AG04450 (cell line): ENCODE results near the gene ELF4. TPM values are rescaled to one million over a fixed set of nuclear protein-coding genes. Genes with fewer than 3 reads are reported as not detected.

Experiments
- CTCF ChIA-PET: fragments of 300-600, 350-600 bp; formaldehyde crosslinking; extraction: SDS; loops from one replicate; lab custom pipeline; 2022; ENCODE audit warnings: antibody characterized with exemption, inconsistent platforms; lab: Charles Lee
- POLR2A ChIA-PET: fragments of 350-600 bp; formaldehyde crosslinking; extraction: SDS; loops from one replicate; lab custom pipeline; 2021; ENCODE audit warnings: antibody characterized with exemption, inconsistent platforms; lab: Yijun Ruan, JAX
- DNase-seq: peaks from one replicate; pipeline ENCODE4 v3.0.0-alpha.2; 2011; ENCODE audit warnings: low read depth, low spot score
- H3K27ac ChIP-seq: one replicate; pipeline ENCODE4 v1.5.1; 2012; ENCODE audit warnings: low read depth, low read length, control low read depth
- H3K27me3 ChIP-seq: one replicate; pipeline ENCODE4 v1.6.0; 2012; ENCODE audit warnings: low read length; ENCODE audit not compliant: control insufficient read depth, insufficient read depth
- H3K4me3 ChIP-seq: 2 replicates; pipeline ENCODE4 v1.5.1; 2011; ENCODE audit warnings: mild to moderate bottlenecking, low read depth, low read length, control low read depth
- H3K9me3 ChIP-seq: 2 replicates; pipeline ENCODE4 v1.5.1; 2012; ENCODE audit warnings: low read length; ENCODE audit not compliant: control insufficient read depth, insufficient read depth
- CTCF ChIP-seq: IDR thresholded peaks from 2 replicates; pipeline ENCODE4 v1.5.1; 2011; ENCODE audit warnings: low read depth, low read length, control low read depth, inconsistent platforms
- polyA plus RNA-seq: library from polyadenylated mRNA; depleted of rRNA; stranded (reverse); fragments of >200 nt; gene quantifications from 2 replicates; pipeline ENCODE4 v1.2.3, GENCODE V29; 2011

ELF4 gene
- polyA plus RNA-seq, 1 experiment: 17.7 TPM

- ChIA-PET CTCF (interaction anchor here (0.7 kb wide), 1 partner anchor 37 kb away, joined by 3 read pairs; no protein-coding TSS in a partner anchor), POLR2A (interaction anchor here (0.7 kb wide), 1 partner anchor 15 kb away, joined by 3 read pairs; no protein-coding TSS in a partner anchor)
- no peak overlapping the region for H3K27ac ChIP-seq
- no peak overlapping the region for H3K4me3 ChIP-seq
- no peak for DNase-seq
- TF ChIP-seq CTCF: no peak
- H3K9me3 ChIP-seq: no peaks in the 10 kb centered on the region
- H3K27me3 ChIP-seq: no peaks in the 10 kb centered on the region
These were observed 12.6 kb downstream of the ELF4 start for GRCh38 chrX:130097507-130098209.

- no peak overlapping the region for H3K4me3 ChIP-seq
- DNase-seq: no peak
- ChIA-PET CTCF (no interaction called here), POLR2A (no interaction called here)
- H3K27me3 ChIP-seq: no peaks in the 10 kb centered on the region
- no peak for TF ChIP-seq CTCF
- no peaks in the 10 kb centered on the region for H3K9me3 ChIP-seq
- no peak overlapping the region for H3K27ac ChIP-seq
These were observed 14.9 kb downstream of the ELF4 start for GRCh38 chrX:130095249-130096030.

- Histone ChIP-seq H3K27me3 (no peaks in the 10 kb centered on the region), H3K9me3 (no peaks in the 10 kb centered on the region), H3K4me3 (no peak overlapping the region), H3K27ac (no peak overlapping the region)
- POLR2A ChIA-PET: no interaction called here
- TF ChIP-seq CTCF: no peak
- DNase-seq: no peak
- CTCF ChIA-PET: no interaction called here
These were observed 15.6 kb downstream of the ELF4 start for GRCh38 chrX:130094696-130095095.

GRCh38 chrX:130093271-130093670, 17.0 kb downstream of the ELF4 start:
- DNase-seq: no peak
- no peak for TF ChIP-seq CTCF
- H3K4me3 ChIP-seq: no peak overlapping the region
- H3K27me3 ChIP-seq: no peaks in the 10 kb centered on the region
- H3K9me3 ChIP-seq: no peaks in the 10 kb centered on the region
- ChIA-PET POLR2A (no interaction called here), CTCF (no interaction called here)
- H3K27ac ChIP-seq: no peak overlapping the region

GRCh38 chrX:130091980-130092522, 18.2 kb downstream of the ELF4 start:
- POLR2A ChIA-PET: no interaction called here
- no peak overlapping the region for H3K4me3 ChIP-seq

More at GRCh38 chrX:130091980-130092522, 18.2 kb downstream of the ELF4 start:
- no peak for DNase-seq
- Histone ChIP-seq H3K9me3 (no peaks in the 10 kb centered on the region), H3K27ac (no peak overlapping the region), H3K27me3 (no peaks in the 10 kb centered on the region)
- CTCF ChIA-PET: no interaction called here
- no peak for TF ChIP-seq CTCF
